CD14-positive monocyte (primary cell): Measurements from ENCODE around the gene GDF10. TPM values are rescaled to one million over a fixed set of nuclear protein-coding genes. Genes with fewer than 3 reads are reported as not detected.

Experiments used
- DNase-seq, 3 donors: peaks; one replicate each; pipeline ENCODE4 v3.0.0-alpha.2; 2011 to 2022
- H2AFZ ChIP-seq: 2 replicates; pipeline ENCODE4 v1.6.0; 2012; ENCODE audit warnings: mild to moderate bottlenecking, low read depth, low read length, inconsistent platforms; ENCODE audit not compliant: insufficient read depth, poor library complexity, severe bottlenecking
- H3K27ac ChIP-seq, 2 donors: 1 replicate in 1 of 2; 2 replicates in 1 of 2; pipeline ENCODE4 v1.5.1; 2012 to 2013; ENCODE audit warnings: low read length in 2 of 2, control low read depth in 1 of 2, inconsistent platforms in 1 of 2, low read depth in 1 of 2, mild to moderate bottlenecking in 1 of 2
- H3K27me3 ChIP-seq, 2 donors: one replicate each; pipeline versions ENCODE4 v1.6.0 to v1.6.1; 2011 to 2013; ENCODE audit warnings: low read length in 2 of 2; ENCODE audit not compliant: control insufficient read depth in 2 of 2, insufficient read depth in 2 of 2
- H3K36me3 ChIP-seq, 2 donors: replicated peaks in 1 of 2; 1 replicate in 1 of 2; 2 replicates in 1 of 2; pipeline versions ENCODE4 v1.5.1 to v1.6.1; 2012 to 2013; ENCODE audit warnings: low read length in 2 of 2, control low read depth in 1 of 2, inconsistent platforms in 1 of 2, mild to moderate bottlenecking in 1 of 2; ENCODE audit not compliant: insufficient read depth in 2 of 2, control insufficient read depth in 1 of 2
- H3K4me1 ChIP-seq, 2 donors: 1 replicate in 1 of 2; 2 replicates in 1 of 2; pipeline versions ENCODE4 v1.5.1 to v1.6.1; 2012 to 2013; ENCODE audit warnings: low read length in 2 of 2, control low read depth in 1 of 2, inconsistent platforms in 1 of 2, mild to moderate bottlenecking in 1 of 2, moderate library complexity in 1 of 2; ENCODE audit not compliant: insufficient read depth in 2 of 2, control insufficient read depth in 1 of 2
- H3K4me2 ChIP-seq: replicated peaks from 2 replicates; pipeline ENCODE3; 2012; ENCODE audit warnings: low read length, moderate library complexity, mild to moderate bottlenecking; ENCODE audit not compliant: poor library complexity, severe bottlenecking; ENCODE audit errors: extremely low read depth
- H3K4me3 ChIP-seq, 3 experiments: fragments of 200-600 bp in 1 of 3; sonication (generic) in 1 of 3; replicated peaks in 1 of 3; 1 replicate in 2 of 3; 2 replicates in 1 of 3; pipeline ENCODE4 v1.5.1; 2011 to 2013; ENCODE audit warnings: low read length in 3 of 3, mild to moderate bottlenecking in 3 of 3, control low read depth in 2 of 3, low read depth in 2 of 3, inconsistent platforms in 1 of 3, moderate library complexity in 1 of 3
- H3K79me2 ChIP-seq: 2 replicates; pipeline ENCODE4 v1.6.0; 2012; ENCODE audit warnings: mild to moderate bottlenecking, control low read depth, inconsistent platforms, low read length, moderate library complexity; ENCODE audit not compliant: insufficient read depth
- H3K9ac ChIP-seq: 2 replicates; pipeline ENCODE4 v1.6.0; 2017; ENCODE audit warnings: low read length, mild to moderate bottlenecking; ENCODE audit not compliant: insufficient read depth, poor library complexity, severe bottlenecking
- H3K9me3 ChIP-seq, 2 donors: replicated peaks in 1 of 2; 1 replicate in 1 of 2; 2 replicates in 1 of 2; pipeline versions ENCODE4 v1.5.1 to v1.6.1; 2012 to 2013; ENCODE audit warnings: low read length in 2 of 2, control low read depth in 1 of 2; ENCODE audit not compliant: control insufficient read depth in 1 of 2, insufficient read depth in 1 of 2
- H4K20me1 ChIP-seq: 2 replicates; pipeline ENCODE4 v1.6.0; 2012; ENCODE audit warnings: mild to moderate bottlenecking, low read length, control low read depth, moderate library complexity; ENCODE audit not compliant: insufficient read depth
- H3K27ac Mint-ChIP-seq, 7 donors: one replicate each; pipeline ENCODE4 v1.8.0; 2020; ENCODE audit warnings: mild to moderate bottlenecking in 7 of 7, mixed read lengths in 7 of 7, moderate library complexity in 6 of 7, inconsistent platforms in 2 of 7
- H3K27me3 Mint-ChIP-seq, 3 donors: one replicate each; pipeline ENCODE4 v1.8.0; 2021 to 2022; ENCODE audit warnings: low read depth in 3 of 3, mild to moderate bottlenecking in 3 of 3, mixed read lengths in 3 of 3, moderate library complexity in 3 of 3, inconsistent platforms in 1 of 3
- H3K36me3 Mint-ChIP-seq, 2 donors: one replicate each; pipeline ENCODE4 v1.8.0; 2020; ENCODE audit warnings: mixed read lengths in 2 of 2, inconsistent platforms in 1 of 2, mild to moderate bottlenecking in 1 of 2
- H3K4me1 Mint-ChIP-seq: one replicate; pipeline ENCODE4 v1.8.0; 2020; ENCODE audit warnings: mild to moderate bottlenecking, mixed read lengths
- H3K4me3 Mint-ChIP-seq, 2 donors: one replicate each; pipeline ENCODE4 v1.8.0; 2020; ENCODE audit warnings: mild to moderate bottlenecking in 2 of 2, mixed read lengths in 2 of 2, moderate library complexity in 1 of 2
- H3K9me3 Mint-ChIP-seq, 7 donors: one replicate each; pipeline ENCODE4 v1.8.0; 2020 to 2022; ENCODE audit warnings: mixed read lengths in 7 of 7, mild to moderate bottlenecking in 6 of 7, moderate library complexity in 6 of 7, inconsistent platforms in 2 of 7
- CTCF ChIP-seq: fragments of 200-600 bp; IDR thresholded peaks from one replicate; pipeline ENCODE4 v1.8.0; 2022; ENCODE audit warnings: antibody characterized with exemption, mild to moderate bottlenecking
- WGBS: methylation state at CpG from one replicate; pipeline ENCODE4 v1.1.5; 2013; ENCODE audit warnings: missing lambda C conversion rate; ENCODE audit not compliant: insufficient coverage; 5-methylcytosine and 5-hydroxymethylcytosine counted together
- intact Hi-C, 2 donors: fragments of 100-400 bp; cut with micrococcal nuclease; formaldehyde crosslinking; loops; one replicate each; pipeline versions ENCODE4 v1.15.0 to v1.15.1; 2023
- polyA plus RNA-seq, 3 donors: library from polyadenylated mRNA; depleted of rRNA in 1 of 3; unstranded in 2 of 3; stranded (reverse) in 1 of 3; fragments of 300-500 nt in 2 of 3; fragments of >200 nt in 1 of 3; fragmentation: Illumina TruSeq in 2 of 3; gene quantifications; 1 replicate in 2 of 3; 2 replicates in 1 of 3; pipeline ENCODE4 v1.2.3, GENCODE V29; 2012 to 2021

Gene GDF10
- polyA plus RNA-seq, 3 donors = not detected

- H3K4me3 Mint-ChIP-seq = no peak overlapping the region
- peaks cover 0 to 12% (median 3%) of the 10 kb centered on the region in 7 donors for H3K9me3 Mint-ChIP-seq
- 87% methylated on average over 5 of the region's 7 CpGs for WGBS
- H3K79me2 ChIP-seq = no peaks in the 10 kb centered on the region
- H3K27me3 Mint-ChIP-seq = peaks cover 0 to 3% (median 0%) of the 10 kb centered on the region in 3 donors
- intact Hi-C loops = no loop called here
- DNase-seq = no peak
- H3K9ac ChIP-seq = no peak overlapping the region
- H3K4me1 Mint-ChIP-seq = no peaks in the 10 kb centered on the region
- H3K27ac Mint-ChIP-seq = no peak overlapping the region
- no peak overlapping the region for H3K4me2 ChIP-seq
- H3K4me1 ChIP-seq = no peaks in the 10 kb centered on the region
- no peak overlapping the region for H3K4me3 ChIP-seq
- no peaks in the 10 kb centered on the region for H3K9me3 ChIP-seq
- no peak overlapping the region for H3K27ac ChIP-seq
- no peaks in the 10 kb centered on the region for H3K36me3 Mint-ChIP-seq
- H4K20me1 ChIP-seq = no peaks in the 10 kb centered on the region
- H2AFZ ChIP-seq = no peak overlapping the region
- H3K27me3 ChIP-seq = no peaks in the 10 kb centered on the region
- no peak for TF ChIP-seq CTCF
- H3K36me3 ChIP-seq = no peaks in the 10 kb centered on the region
Measured at GRCh38 chr10:47331954-47332353, 32.0 kb downstream of the GDF10 start.

GRCh38 chr10:47332371-47332770, 32.4 kb downstream of the GDF10 start:
- Histone ChIP-seq H4K20me1 (no peaks in the 10 kb centered on the region), H3K36me3 (no peaks in the 10 kb centered on the region), H3K27ac (no peak overlapping the region), H3K79me2 (no peaks in the 10 kb centered on the region), H2AFZ (no peak overlapping the region), H3K27me3 (no peaks in the 10 kb centered on the region), H3K9me3 (no peaks in the 10 kb centered on the region), H3K4me2 (no peak overlapping the region), H3K9ac (no peak overlapping the region), H3K4me1 (no peaks in the 10 kb centered on the region), H3K4me3 (no peak overlapping the region)
- Mint-ChIP-seq H3K36me3 (no peaks in the 10 kb centered on the region), H3K4me3 (no peak overlapping the region), H3K27ac (peak overlapping the region in 1 of 7 donors; percentile 10), H3K9me3 (peaks cover 0 to 12% (median 3%) of the 10 kb centered on the region in 7 donors), H3K4me1 (no peaks in the 10 kb centered on the region), H3K27me3 (peaks cover 0 to 3% (median 0%) of the 10 kb centered on the region in 3 donors)
- no peak for DNase-seq
- TF ChIP-seq CTCF = no peak
- WGBS = 100% methylated on average over 1 of the region's 3 CpGs
- intact Hi-C loops = no loop called here
